Neural cell (in vitro differentiated cells): ENCODE measurements around the gene VAT1L.

Experiments
- CTCF ChIP-seq: fragments of 450-650 bp; IDR thresholded peaks from 2 replicates; pipeline ENCODE4 v1.5.1; 2014; ENCODE audit warnings: antibody characterized with exemption, mild to moderate bottlenecking, moderate library complexity; ENCODE audit not compliant: poor library complexity, severe bottlenecking
- EP300 ChIP-seq: fragments of 450-650 bp; conservative IDR thresholded peaks from 2 replicates; pipeline ENCODE4 v1.6.1; 2014; ENCODE audit warnings: antibody characterized with exemption, mild to moderate bottlenecking, moderate library complexity; ENCODE audit not compliant: poor library complexity, severe bottlenecking
- POLR2AphosphoS5 ChIP-seq: IDR thresholded peaks from 2 replicates; pipeline ENCODE4 v1.6.1; 2012

GRCh38 chr16:77918809-77919707 lies 130.7 kb downstream of the VAT1L start:
- TF ChIP-seq CTCF (no peak), EP300 (no peak), POLR2AphosphoS5 (no peak)
